CD8-positive, alpha-beta memory T cell (primary cell): ENCODE results near the gene ABCA5. TPM values are rescaled to one million over a fixed set of nuclear protein-coding genes. Genes with fewer than 3 reads are reported as not detected.

Experiments
- CTCF ChIA-PET: fragments of 350-600 bp; sonication (Branson Sonifier 250); formaldehyde crosslinking; loops from one replicate; lab custom pipeline; 2021; ENCODE audit warnings: antibody characterized with exemption; lab: Charles Lee
- POLR2A ChIA-PET: fragments of 350-600 bp; sonication (Branson Sonifier 250); formaldehyde crosslinking; loops from one replicate; lab custom pipeline; 2021; ENCODE audit warnings: antibody characterized with exemption; lab: Charles Lee
- DNase-seq, 5 donors: peaks; one replicate each; pipeline versions ENCODE4 v3.0.0 to v3.0.0-alpha.2; 2020 to 2022; ENCODE audit warnings: mixed read lengths in 1 of 5
- H3K27ac ChIP-seq: one replicate; pipeline ENCODE4 v1.7.0; 2013; ENCODE audit warnings: low read depth, mild to moderate bottlenecking, low read length, moderate library complexity
- H3K27me3 ChIP-seq: 2 replicates; pipeline ENCODE4 v1.7.0; 2013; ENCODE audit warnings: low read length, mild to moderate bottlenecking; ENCODE audit not compliant: insufficient read depth, poor library complexity, severe bottlenecking
- H3K36me3 ChIP-seq: 2 replicates; pipeline ENCODE4 v1.7.0; 2013; ENCODE audit warnings: mild to moderate bottlenecking, low read length, moderate library complexity; ENCODE audit not compliant: insufficient read depth
- H3K4me1 ChIP-seq: 2 replicates; pipeline ENCODE4 v1.7.0; 2013; ENCODE audit warnings: mild to moderate bottlenecking, low read length, moderate library complexity; ENCODE audit not compliant: insufficient read depth
- H3K4me3 ChIP-seq: 2 replicates; pipeline ENCODE4 v1.7.0; 2013; ENCODE audit warnings: mild to moderate bottlenecking, low read length
- H3K9me3 ChIP-seq: 2 replicates; pipeline ENCODE4 v1.7.0; 2013; ENCODE audit warnings: mild to moderate bottlenecking, low read length
- H3K27ac Mint-ChIP-seq, 8 donors: one replicate each; pipeline ENCODE4 v1.8.0; 2020 to 2021; ENCODE audit warnings: mixed read lengths in 8 of 8, mild to moderate bottlenecking in 6 of 8, inconsistent platforms in 3 of 8, moderate library complexity in 3 of 8
- H3K27me3 Mint-ChIP-seq, 2 donors: one replicate each; pipeline ENCODE4 v1.8.0; 2020 to 2021; ENCODE audit warnings: mixed read lengths in 2 of 2, mild to moderate bottlenecking in 1 of 2, moderate library complexity in 1 of 2
- H3K36me3 Mint-ChIP-seq, 3 donors: one replicate each; pipeline ENCODE4 v1.8.0; 2020 to 2021; ENCODE audit warnings: mixed read lengths in 3 of 3, inconsistent platforms in 1 of 3, mild to moderate bottlenecking in 1 of 3
- H3K4me1 Mint-ChIP-seq, 3 donors: one replicate each; pipeline ENCODE4 v1.8.0; 2020 to 2021; ENCODE audit warnings: mixed read lengths in 3 of 3, inconsistent platforms in 1 of 3, mild to moderate bottlenecking in 1 of 3
- H3K4me3 Mint-ChIP-seq, 7 donors: one replicate each; pipeline ENCODE4 v1.8.0; 2020 to 2021; ENCODE audit warnings: mixed read lengths in 7 of 7, mild to moderate bottlenecking in 6 of 7, moderate library complexity in 4 of 7, inconsistent platforms in 2 of 7
- H3K9me3 Mint-ChIP-seq, 5 donors: one replicate each; pipeline ENCODE4 v1.8.0; 2020 to 2022; ENCODE audit warnings: mixed read lengths in 5 of 5, mild to moderate bottlenecking in 3 of 5, moderate library complexity in 2 of 5, inconsistent platforms in 1 of 5
- polyA plus RNA-seq: library from polyadenylated mRNA; unstranded; fragments of 300-500 nt; fragmentation: Illumina TruSeq; gene quantifications from one replicate; pipeline ENCODE4 v1.2.3, GENCODE V29; 2021
- total RNA-seq, 2 experiments: library from RNA; stranded (reverse); gene quantifications; one replicate each; pipeline ENCODE4 v1.2.3, GENCODE V29; 2021

The ABCA5 gene
- total and polyA plus RNA-seq, 3 experiments from 2014 or later, result 9.2 to 15.4 (median 14.8) TPM

GRCh38 chr17:69275751-69276150 is 51.2 kb downstream of the ABCA5 start:
- no peak for DNase-seq
- Histone ChIP-seq H3K4me1 (no peaks in the 10 kb centered on the region), H3K4me3 (no peak overlapping the region), H3K36me3 (no peaks in the 10 kb centered on the region), H3K27ac (no peak overlapping the region), H3K27me3 (no peaks in the 10 kb centered on the region), H3K9me3 (no peaks in the 10 kb centered on the region)
- no peak overlapping the region for H3K4me3 Mint-ChIP-seq
- peaks cover 13 to 33% (median 27%) of the 10 kb centered on the region in 3 donors for H3K36me3 Mint-ChIP-seq
- peaks cover 0 to 3% (median 0%) of the 10 kb centered on the region in 5 donors for H3K9me3 Mint-ChIP-seq
- ChIA-PET CTCF (no interaction called here), POLR2A (no interaction called here)
- peak overlapping the region in 1 of 8 donors; percentile 5 for H3K27ac Mint-ChIP-seq
- no peaks in the 10 kb centered on the region for H3K27me3 Mint-ChIP-seq
- no peaks in the 10 kb centered on the region for H3K4me1 Mint-ChIP-seq

- Mint-ChIP-seq H3K4me3 (no peak overlapping the region), H3K9me3 (peaks cover 0 to 3% (median 0%) of the 10 kb centered on the region in 5 donors), H3K36me3 (peaks cover 3 to 24% (median 11%) of the 10 kb centered on the region in 3 donors), H3K4me1 (no peaks in the 10 kb centered on the region), H3K27ac (no peak overlapping the region), H3K27me3 (peaks cover 0 to under 1% of the 10 kb centered on the region in 2 donors)
- H3K27ac ChIP-seq, result no peak overlapping the region
- no peak for DNase-seq
- POLR2A ChIA-PET, result no interaction called here
- CTCF ChIA-PET, result no interaction called here
- no peaks in the 10 kb centered on the region for H3K4me1 ChIP-seq
- no peaks in the 10 kb centered on the region for H3K9me3 ChIP-seq
- H3K36me3 ChIP-seq, result no peaks in the 10 kb centered on the region
- H3K4me3 ChIP-seq, result no peak overlapping the region
- no peaks in the 10 kb centered on the region for H3K27me3 ChIP-seq
These were observed 55.9 kb downstream of the ABCA5 start for GRCh38 chr17:69271023-69271422.

- POLR2A ChIA-PET, result no interaction called here
- CTCF ChIA-PET, result no interaction called here
- no peaks in the 10 kb centered on the region for H3K4me1 ChIP-seq
- no peaks in the 10 kb centered on the region for H3K36me3 ChIP-seq
- H3K4me1 Mint-ChIP-seq, result no peaks in the 10 kb centered on the region
- H3K9me3 Mint-ChIP-seq, result no peaks in the 10 kb centered on the region
- peaks cover 0 to 2% of the 10 kb centered on the region in 2 donors for H3K27me3 Mint-ChIP-seq
- no peak for DNase-seq
- H3K4me3 Mint-ChIP-seq, result no peak overlapping the region
- peak overlapping the region in 1 of 8 donors; percentile 4 for H3K27ac Mint-ChIP-seq
- H3K27ac ChIP-seq, result no peak overlapping the region
- no peaks in the 10 kb centered on the region for H3K27me3 ChIP-seq
- H3K9me3 ChIP-seq, result no peaks in the 10 kb centered on the region
- H3K4me3 ChIP-seq, result no peak overlapping the region
- H3K36me3 Mint-ChIP-seq, result peaks cover 3 to 28% (median 13%) of the 10 kb centered on the region in 3 donors
These were observed 57.6 kb downstream of the ABCA5 start for GRCh38 chr17:69269131-69269998.

- H3K27ac Mint-ChIP-seq, result peak overlapping the region in 1 of 8 donors; percentile 19
- CTCF ChIA-PET, result no interaction called here
- Histone ChIP-seq H3K4me3 (no peak overlapping the region), H3K4me1 (no peaks in the 10 kb centered on the region), H3K36me3 (no peaks in the 10 kb centered on the region), H3K9me3 (no peaks in the 10 kb centered on the region), H3K27ac (no peak overlapping the region), H3K27me3 (no peaks in the 10 kb centered on the region)
- H3K4me1 Mint-ChIP-seq, result no peaks in the 10 kb centered on the region
- peaks cover 0 to 2% of the 10 kb centered on the region in 2 donors for H3K27me3 Mint-ChIP-seq
- POLR2A ChIA-PET, result no interaction called here
- no peak overlapping the region for H3K4me3 Mint-ChIP-seq
- DNase-seq, result no peak
- peaks cover 7 to 30% (median 20%) of the 10 kb centered on the region in 3 donors for H3K36me3 Mint-ChIP-seq
- no peaks in the 10 kb centered on the region for H3K9me3 Mint-ChIP-seq
These were observed 58.4 kb downstream of the ABCA5 start for GRCh38 chr17:69268543-69269014.

- CTCF ChIA-PET, result no interaction called here
- no peak for DNase-seq
- no peaks in the 10 kb centered on the region for H3K9me3 ChIP-seq
- POLR2A ChIA-PET, result no interaction called here
- no peaks in the 10 kb centered on the region for H3K27me3 ChIP-seq
- no peaks in the 10 kb centered on the region for H3K4me1 ChIP-seq
- H3K4me3 Mint-ChIP-seq, result no peak overlapping the region
- no peak overlapping the region for H3K4me3 ChIP-seq
- H3K4me1 Mint-ChIP-seq, result no peaks in the 10 kb centered on the region
- peaks cover 10 to 39% (median 22%) of the 10 kb centered on the region in 3 donors for H3K36me3 Mint-ChIP-seq
- H3K27ac Mint-ChIP-seq, result no peak overlapping the region
- no peaks in the 10 kb centered on the region for H3K9me3 Mint-ChIP-seq
- H3K27me3 Mint-ChIP-seq, result peaks cover 0 to 2% of the 10 kb centered on the region in 2 donors
- H3K36me3 ChIP-seq, result no peaks in the 10 kb centered on the region
- no peak overlapping the region for H3K27ac ChIP-seq
These were observed 59.7 kb downstream of the ABCA5 start for GRCh38 chr17:69267219-69267618.

GRCh38 chr17:69265873-69266272 is 61.1 kb downstream of the ABCA5 start:
- no peaks in the 10 kb centered on the region for H3K4me1 ChIP-seq
- H3K9me3 ChIP-seq, result no peaks in the 10 kb centered on the region
- Mint-ChIP-seq H3K4me1 (no peaks in the 10 kb centered on the region), H3K9me3 (no peaks in the 10 kb centered on the region), H3K27me3 (peaks cover 0 to 2% of the 10 kb centered on the region in 2 donors), H3K27ac (no peak overlapping the region), H3K36me3 (peaks cover 10 to 39% (median 22%) of the 10 kb centered on the region in 3 donors), H3K4me3 (no peak overlapping the region)
- no peaks in the 10 kb centered on the region for H3K27me3 ChIP-seq
- no peak overlapping the region for H3K27ac ChIP-seq
- no peaks in the 10 kb centered on the region for H3K36me3 ChIP-seq
- ChIA-PET POLR2A (no interaction called here), CTCF (no interaction called here)
- DNase-seq, result no peak
- H3K4me3 ChIP-seq, result no peak overlapping the region

- POLR2A ChIA-PET, result no interaction called here
These were observed 72.7 kb downstream of the ABCA5 start for GRCh38 chr17:69254187-69254586.

GRCh38 chr17:69250641-69251040 is 76.3 kb downstream of the ABCA5 start:
- DNase-seq, result no peak
- no peak overlapping the region for H3K4me3 ChIP-seq
- POLR2A ChIA-PET, result no interaction called here
- no peaks in the 10 kb centered on the region for H3K27me3 Mint-ChIP-seq
- no peak overlapping the region for H3K4me3 Mint-ChIP-seq
- H3K9me3 Mint-ChIP-seq, result no peaks in the 10 kb centered on the region
- CTCF ChIA-PET, result no interaction called here
- no peaks in the 10 kb centered on the region for H3K4me1 Mint-ChIP-seq
- H3K36me3 Mint-ChIP-seq, result peaks cover 4 to 49% (median 10%) of the 10 kb centered on the region in 3 donors
- H3K27ac Mint-ChIP-seq, result peak overlapping the region in 1 of 8 donors; percentile 56
- no peaks in the 10 kb centered on the region for H3K27me3 ChIP-seq
- H3K36me3 ChIP-seq, result peaks cover 14% of the 10 kb centered on the region
- H3K4me1 ChIP-seq, result no peaks in the 10 kb centered on the region
- H3K27ac ChIP-seq, result no peak overlapping the region
- no peaks in the 10 kb centered on the region for H3K9me3 ChIP-seq

More at GRCh38 chr17:69254187-69254586, 72.7 kb downstream of the ABCA5 start:
- no peak for DNase-seq
- no peaks in the 10 kb centered on the region for H3K9me3 ChIP-seq
- Mint-ChIP-seq H3K4me3 (no peak overlapping the region), H3K4me1 (no peaks in the 10 kb centered on the region), H3K36me3 (peaks cover 4 to 47% (median 17%) of the 10 kb centered on the region in 3 donors), H3K27ac (peak overlapping the region in 1 of 8 donors; percentile 5), H3K9me3 (no peaks in the 10 kb centered on the region), H3K27me3 (no peaks in the 10 kb centered on the region)
- H3K27me3 ChIP-seq, result no peaks in the 10 kb centered on the region
- H3K36me3 ChIP-seq, result peaks cover 14% of the 10 kb centered on the region
- CTCF ChIA-PET, result no interaction called here
- H3K27ac ChIP-seq, result no peak overlapping the region
- H3K4me1 ChIP-seq, result no peaks in the 10 kb centered on the region
- no peak overlapping the region for H3K4me3 ChIP-seq
